GM18505 (cell line): Measurements from ENCODE around the gene GABRA4.

Experiments used
- ATAC-seq: cut with Tn5 transposase; IDR thresholded peaks from one replicate; pipeline ENCODE4 v1.9.1; 2021; ENCODE audit not compliant: unreplicated experiment
- POLR2A ChIP-seq: IDR thresholded peaks from 4 replicates; pipeline ENCODE4 v1.6.1; 2011; ENCODE audit warnings: borderline replicate concordance; ENCODE audit not compliant: insufficient read depth, insufficient read length; ENCODE audit errors: extremely low read depth

Gene GABRA4

DNA sequence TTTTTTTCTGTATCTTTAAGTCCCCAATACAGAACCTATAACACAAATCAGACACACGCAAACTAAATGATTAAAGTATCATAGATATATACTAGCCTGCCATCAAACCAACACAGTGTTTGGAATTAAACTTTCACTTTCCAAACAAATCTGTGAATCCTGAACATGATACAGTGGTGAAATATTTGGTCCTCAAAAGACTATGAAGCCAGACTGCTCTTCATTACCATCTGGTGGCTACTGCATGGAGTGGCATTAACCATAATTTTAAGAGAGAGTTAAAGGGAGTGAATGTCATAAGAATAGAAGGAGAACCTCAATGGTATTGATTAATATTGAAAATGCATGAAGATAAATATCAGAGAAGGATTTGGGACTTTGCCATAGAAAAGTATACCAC, 9.2 kb upstream of the GABRA4 start:
- no peak for TF ChIP-seq POLR2A
- no peak for ATAC-seq

DNA sequence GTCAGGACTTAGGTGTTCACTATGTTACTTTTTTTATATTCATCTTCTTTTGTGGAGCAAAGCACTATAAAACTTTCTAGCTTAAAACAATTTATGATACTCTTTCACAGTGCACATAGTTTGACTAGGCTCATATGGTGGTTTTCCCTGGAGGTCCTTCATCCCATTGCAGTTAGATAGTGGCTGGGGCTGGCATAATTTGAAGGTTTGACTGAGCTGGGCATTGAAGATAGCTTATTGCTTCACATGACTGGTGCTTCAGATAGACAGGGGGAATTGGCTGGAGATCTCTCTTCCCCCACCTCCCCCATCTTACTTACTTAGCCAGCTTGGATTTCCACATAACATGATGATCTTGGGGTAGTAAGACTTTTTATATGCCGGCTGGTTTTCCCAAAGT, 7.0 kb upstream of the GABRA4 start:
- ATAC-seq, result no peak
- no peak for TF ChIP-seq POLR2A

DNA sequence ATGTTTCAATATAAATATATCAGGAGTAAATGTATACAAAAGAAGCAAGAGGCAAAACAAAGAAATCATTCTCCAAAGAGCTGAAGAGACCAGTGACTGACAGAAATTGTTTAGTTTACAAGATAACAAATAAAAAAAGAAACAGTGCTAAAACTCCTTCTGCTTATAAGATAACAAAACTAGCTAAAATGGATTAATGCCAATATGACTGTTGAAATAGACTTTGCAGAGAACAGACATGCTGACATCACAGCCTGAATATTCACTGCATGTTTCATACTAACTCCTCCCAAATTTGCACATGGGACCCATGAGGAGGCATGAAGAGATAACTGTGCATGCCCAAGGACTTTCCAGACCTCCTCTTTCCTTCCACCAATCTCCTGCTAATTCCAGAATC, 6.2 kb upstream of the GABRA4 start:
- no peak for ATAC-seq
- TF ChIP-seq POLR2A, result no peak

DNA sequence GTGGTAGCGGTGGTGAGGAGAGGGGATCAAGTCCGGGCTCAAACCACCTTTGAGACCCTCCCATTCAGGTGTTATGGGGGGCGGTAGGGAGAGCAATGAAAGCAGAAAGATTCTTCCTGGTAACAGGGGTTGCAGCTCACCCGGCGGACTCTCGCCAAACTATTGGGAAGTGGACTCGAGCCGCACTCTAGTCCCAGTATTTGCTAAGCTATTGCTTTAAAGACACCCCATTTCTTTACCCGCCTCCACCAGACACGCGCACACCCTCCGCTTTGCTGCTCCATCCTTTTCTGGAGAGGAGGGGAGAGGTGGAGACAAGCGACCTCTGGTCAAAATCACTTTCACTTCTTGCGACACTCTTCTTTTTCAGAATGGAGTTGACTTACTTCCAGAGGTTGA, 625 bp upstream of the GABRA4 start:
- ATAC-seq, result no peak
- no peak for TF ChIP-seq POLR2A

DNA sequence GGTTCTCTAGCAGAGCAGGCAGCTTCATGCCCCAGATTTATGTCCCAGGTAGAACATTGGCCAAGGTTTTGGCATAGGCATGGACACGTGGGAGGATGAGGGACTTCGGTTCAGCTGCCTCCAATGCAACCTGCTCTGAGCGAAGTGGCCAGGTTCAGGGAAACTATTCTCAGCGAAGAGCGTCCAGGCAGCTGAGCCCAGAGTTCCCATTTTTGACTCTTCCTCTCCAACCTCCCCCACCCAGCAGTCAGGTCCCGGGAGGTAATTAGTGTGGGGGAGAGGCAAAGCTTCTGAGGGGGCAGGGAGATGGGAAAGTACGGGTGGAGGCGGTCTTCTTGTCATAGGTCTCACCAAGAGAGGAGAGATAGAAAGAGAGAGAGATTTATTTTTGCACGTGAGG, 1.0 kb downstream of the GABRA4 start:
- no peak for TF ChIP-seq POLR2A
- ATAC-seq, result no peak

DNA sequence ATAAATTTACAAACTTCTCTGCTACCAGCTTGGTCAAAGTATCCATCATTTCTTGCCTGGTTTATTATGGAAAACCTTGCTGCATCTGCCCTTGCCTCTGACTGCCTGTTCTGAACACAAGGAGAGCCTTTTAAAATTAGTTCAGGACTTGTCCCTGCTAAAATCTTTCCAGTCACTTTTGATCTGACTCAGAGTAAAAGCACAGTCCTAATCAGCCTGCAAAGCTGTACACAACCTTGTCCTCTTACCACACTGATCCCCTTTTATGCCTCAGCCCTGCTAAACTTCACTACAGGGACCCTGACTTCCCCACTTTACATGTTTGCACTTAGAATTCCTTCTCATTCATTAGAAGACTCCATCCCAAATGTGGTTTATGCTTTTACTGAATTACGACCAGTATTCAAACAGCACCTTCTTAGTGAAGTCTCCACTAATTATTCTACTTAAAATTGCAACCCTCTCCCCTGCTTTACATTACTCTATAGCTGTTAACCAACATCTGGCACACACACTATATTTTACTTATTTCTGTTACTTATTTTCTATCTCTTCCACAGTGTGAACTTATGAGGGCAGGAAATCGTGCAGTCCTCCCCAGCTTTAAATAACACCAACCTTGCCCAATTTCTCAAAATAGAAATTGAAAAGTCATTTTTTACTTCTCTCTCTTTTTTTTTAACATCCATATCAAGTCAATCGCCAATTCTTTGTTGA, 6.3 kb downstream of the GABRA4 start:
- no peak for TF ChIP-seq POLR2A
- no peak for ATAC-seq

DNA sequence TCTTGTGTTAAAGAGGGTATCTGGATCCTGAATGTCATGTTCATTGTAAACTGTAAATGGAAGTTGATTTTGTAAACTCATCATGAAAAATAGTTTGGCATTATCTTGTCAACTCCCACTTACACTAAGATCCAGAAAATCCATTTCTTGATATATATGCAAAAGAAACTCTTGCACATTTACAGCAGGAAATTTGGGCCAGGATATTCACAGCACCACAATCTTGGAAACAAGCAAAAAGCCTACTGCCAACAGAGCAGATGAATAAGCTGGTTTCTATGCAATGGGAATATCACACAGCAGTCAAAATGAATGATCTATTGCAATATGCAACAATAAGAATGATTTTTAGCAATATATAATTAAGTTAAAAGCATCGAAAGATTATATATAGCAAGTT, 8.6 kb downstream of the GABRA4 start:
- TF ChIP-seq POLR2A, result no peak
- no peak for ATAC-seq

DNA sequence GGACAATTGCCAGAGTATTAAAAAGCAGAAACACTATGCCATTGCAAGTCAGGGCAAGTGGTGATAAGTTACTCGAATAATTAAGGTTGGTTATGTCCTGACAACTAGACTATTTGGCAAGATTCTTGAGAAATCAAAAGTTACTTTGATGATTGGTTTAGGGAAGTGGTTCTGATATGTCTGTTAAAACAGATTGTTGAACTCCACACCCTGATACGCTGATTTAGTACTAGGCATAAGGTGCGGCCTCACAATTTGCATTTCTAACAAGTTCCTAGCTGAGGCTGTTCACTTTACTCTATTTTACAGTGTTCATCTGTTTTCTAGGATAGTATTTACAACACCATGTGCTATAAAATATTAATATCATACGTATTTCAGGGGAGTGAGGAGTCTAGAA, 12.5 kb downstream of the GABRA4 start:
- TF ChIP-seq POLR2A, result no peak

DNA sequence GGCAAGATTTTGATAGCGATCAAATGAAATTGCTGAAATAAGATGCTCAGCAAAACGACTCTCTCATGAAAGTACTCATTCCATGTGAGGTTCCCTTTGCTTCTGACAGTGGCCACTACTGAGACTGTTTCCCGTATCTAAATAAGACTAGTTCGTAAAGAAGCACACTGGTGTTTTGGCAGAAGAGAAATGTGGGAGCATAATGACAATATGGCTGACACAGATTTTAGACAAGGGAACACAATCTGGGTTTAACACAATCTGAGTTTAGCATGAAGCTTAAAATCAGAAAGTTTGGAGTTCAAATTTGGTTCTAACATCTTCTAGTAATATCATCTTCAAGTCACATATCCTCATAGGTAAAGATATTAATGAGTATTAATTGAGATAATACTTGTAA, 13.7 kb downstream of the GABRA4 start:
- ATAC-seq, result no peak
- no peak for TF ChIP-seq POLR2A

More for the DNA sequence above, 12.5 kb downstream of the GABRA4 start:
- no peak for ATAC-seq

DNA sequence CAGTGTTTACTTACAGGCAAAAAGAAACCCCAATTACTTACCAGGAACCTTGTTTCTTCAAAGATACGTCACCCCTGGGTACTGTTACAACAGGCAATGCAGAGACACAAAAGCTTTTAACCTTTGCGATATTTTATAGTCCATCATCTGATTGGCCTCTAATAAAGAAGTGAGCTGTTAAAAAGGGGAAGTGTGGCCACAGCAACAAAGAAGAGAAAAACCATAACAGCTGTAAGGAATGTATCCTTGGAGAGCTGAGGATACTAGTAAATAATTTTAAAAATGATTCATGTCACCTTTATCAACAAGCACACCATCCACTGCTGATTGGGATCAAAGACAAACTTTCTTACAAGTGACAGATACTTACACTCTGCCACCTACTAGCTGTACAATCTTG, 14.1 kb downstream of the GABRA4 start:
- ATAC-seq, result no peak
- TF ChIP-seq POLR2A, result no peak

DNA sequence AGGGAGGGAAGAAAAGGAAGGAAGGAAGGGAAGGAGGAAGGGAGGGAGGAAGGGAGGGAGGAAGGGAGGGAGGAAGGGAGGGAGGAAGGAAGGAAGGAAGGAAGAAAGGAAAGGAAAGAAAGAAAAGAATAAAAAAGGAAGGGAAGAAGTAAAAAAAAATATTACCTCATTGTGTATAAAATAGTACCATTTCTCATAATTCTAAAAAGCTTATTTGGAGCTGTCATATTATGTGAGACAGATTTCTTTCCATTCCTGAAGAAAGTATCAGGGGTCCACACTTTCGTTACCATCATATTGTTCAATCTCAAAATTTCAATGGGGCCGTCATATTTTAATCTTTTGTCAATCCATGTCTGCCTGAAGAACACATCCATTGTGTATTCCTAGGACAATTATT, 16.1 kb downstream of the GABRA4 start:
- no peak for ATAC-seq
- no peak for TF ChIP-seq POLR2A

DNA sequence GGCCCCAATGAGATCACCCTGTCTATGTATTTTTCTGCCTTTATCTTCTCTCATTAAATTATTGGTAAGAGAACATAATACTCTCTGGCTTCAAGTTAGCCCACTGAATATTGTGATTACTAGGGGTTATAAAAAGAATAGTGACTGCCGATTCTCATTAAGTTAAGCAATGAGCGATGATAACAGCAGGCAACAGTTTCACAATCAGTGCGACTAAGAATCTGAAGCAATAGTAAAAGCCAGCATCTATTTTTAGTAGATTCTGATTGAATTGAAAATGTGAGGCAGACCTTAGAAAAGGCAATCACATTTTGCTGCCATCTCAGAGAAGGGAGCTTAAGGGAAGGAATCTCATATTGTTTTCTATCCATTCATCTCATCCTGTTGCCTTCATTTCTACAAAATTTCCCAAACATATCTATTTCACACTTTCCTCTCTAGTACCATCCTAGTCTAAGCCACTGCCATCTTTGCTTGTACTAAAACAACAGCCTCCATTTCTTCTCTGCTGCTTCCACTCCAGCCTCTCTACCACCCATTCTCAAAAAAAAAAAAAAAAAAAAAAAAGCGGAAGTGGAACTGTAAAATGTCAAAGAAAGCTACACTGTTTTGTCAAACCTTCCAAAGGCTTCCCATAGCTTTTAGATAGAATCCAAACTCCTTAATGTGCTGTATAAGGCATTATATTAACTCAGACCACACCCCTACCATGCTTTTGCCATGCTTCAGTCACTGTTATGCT, 17.4 kb downstream of the GABRA4 start:
- ATAC-seq, result no peak
- TF ChIP-seq POLR2A, result no peak

DNA sequence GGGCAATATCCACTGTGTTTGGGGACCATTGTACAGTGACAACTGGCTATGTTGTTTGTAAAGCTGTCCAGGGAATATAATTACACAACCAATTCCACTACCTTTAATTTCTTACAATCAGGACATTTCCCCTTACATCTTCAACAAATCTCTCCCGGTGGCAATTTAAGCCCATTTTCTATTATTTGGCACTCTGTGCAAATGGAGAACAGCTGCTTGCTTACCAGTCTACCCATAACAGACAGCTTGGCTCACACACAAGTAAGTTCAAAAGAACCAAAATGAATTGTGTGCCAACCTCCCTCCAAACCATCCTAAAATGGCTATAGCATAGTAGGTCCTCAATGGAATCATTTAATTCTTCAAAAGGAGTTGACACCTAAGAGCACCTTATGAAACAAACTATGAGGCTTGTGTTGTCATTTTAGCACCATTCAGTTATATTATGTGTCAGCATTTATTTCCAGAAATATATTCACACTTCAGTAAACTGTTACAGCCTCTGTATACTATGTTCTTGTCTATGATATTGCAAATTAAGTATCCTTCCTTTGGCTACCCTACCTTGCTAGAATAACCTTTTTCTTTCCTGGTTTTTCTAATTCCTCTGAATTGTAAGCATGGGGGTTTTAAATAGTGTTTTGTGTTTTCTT, 18.4 kb downstream of the GABRA4 start:
- no peak for TF ChIP-seq POLR2A
- ATAC-seq, result no peak

DNA sequence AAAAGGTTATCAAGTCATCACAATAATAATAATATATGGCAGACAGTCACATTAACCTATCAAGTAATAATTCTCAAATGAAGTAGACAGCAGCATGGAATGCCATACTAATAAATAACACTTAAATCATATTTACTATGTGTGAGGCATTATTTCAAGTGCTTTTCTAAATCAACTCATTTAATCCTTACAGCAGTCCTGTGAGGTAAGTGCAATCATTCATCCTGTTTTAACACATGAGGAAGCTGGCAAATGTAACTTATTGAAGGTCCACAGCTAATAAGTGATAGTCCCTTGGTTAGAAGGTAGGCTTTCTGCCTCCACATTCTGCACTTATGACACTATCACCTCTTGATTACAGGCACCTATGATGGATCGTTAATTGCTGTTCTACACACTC, 24.5 kb downstream of the GABRA4 start:
- no peak for ATAC-seq
- no peak for TF ChIP-seq POLR2A

DNA sequence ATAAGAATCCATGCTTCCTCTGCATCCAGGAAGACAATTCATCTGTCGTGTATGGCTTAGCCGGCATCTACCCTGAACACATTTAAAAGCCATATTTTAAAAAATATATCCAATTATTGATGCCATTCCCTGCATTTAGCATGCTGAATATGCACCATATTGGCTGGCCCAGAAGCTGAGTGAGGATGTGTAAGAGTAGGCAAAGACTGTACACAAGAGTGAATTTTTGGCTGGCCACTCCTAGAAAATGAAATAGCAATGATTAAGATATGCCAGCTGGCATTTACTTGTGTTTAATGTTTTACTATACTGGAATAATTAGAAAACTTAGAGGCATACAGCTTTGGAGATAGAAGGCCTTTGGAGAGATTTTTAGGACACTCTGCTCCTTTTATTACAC, 25.8 kb downstream of the GABRA4 start:
- ATAC-seq, result no peak
- TF ChIP-seq POLR2A, result no peak
